Breast epithelium (tissue), 4 donors: ENCODE data around the gene TMEM54. TPM values are rescaled to one million over a fixed set of nuclear protein-coding genes. Genes with fewer than 3 reads are reported as not detected.

Experiments
- DNase-seq, 2 donors: peaks; one replicate each; pipeline ENCODE4 v3.0.0-alpha.2; 2019; ENCODE audit warnings: low spot score in 2 of 2
- H3K27ac ChIP-seq, 2 donors: fragments of 200-600 bp; sonication (generic) in 1 of 2; one replicate each; pipeline ENCODE4 v1.5.1; 2016 to 2019; ENCODE audit warnings: mild to moderate bottlenecking in 1 of 2
- H3K27me3 ChIP-seq, 2 donors: fragments of 200-600 bp; sonication (generic) in 1 of 2; one replicate each; pipeline versions ENCODE4 v1.5.1 to v1.6.0; 2017 to 2019; ENCODE audit warnings: control low read depth in 1 of 2, mild to moderate bottlenecking in 1 of 2
- H3K36me3 ChIP-seq: fragments of 200-600 bp; one replicate; pipeline ENCODE4 v1.5.1; 2019
- H3K4me1 ChIP-seq, 2 donors: fragments of 200-600 bp; sonication (generic); one replicate each; pipeline ENCODE4 v1.5.1; 2016 to 2019; ENCODE audit warnings: control low read depth in 1 of 2
- H3K4me3 ChIP-seq, 3 donors: fragments of 200-600 bp; sonication (generic); 1 replicate in 2 of 3; 2 replicates in 1 of 3; pipeline ENCODE4 v1.5.1; 2016 to 2019; ENCODE audit warnings: mild to moderate bottlenecking in 3 of 3, moderate library complexity in 2 of 3
- H3K9me3 ChIP-seq, 2 donors: fragments of 200-600 bp; sonication (generic) in 1 of 2; one replicate each; pipeline ENCODE4 v1.5.1; 2016 to 2019; ENCODE audit warnings: control low read depth in 1 of 2
- POLR2A ChIP-seq: fragments of 450-650 bp; IDR thresholded peaks from one replicate; pipeline ENCODE4 v1.6.1; 2016; ENCODE audit warnings: antibody characterized with exemption, mild to moderate bottlenecking, moderate library complexity
- POLR2AphosphoS5 ChIP-seq, 3 donors: sonication (generic); formaldehyde crosslinking; IDR thresholded peaks; one replicate each; pipeline ENCODE4 v1.6.1; 2017; ENCODE audit warnings: antibody characterized with exemption in 3 of 3
- intact Hi-C: fragments of 100-400 bp; cut with DNase I; formaldehyde crosslinking; loops from one replicate; pipeline ENCODE4 v1.15.1; 2023; ENCODE audit warnings: low total_unique reads
- total RNA-seq, 3 donors: library from RNA; depleted of rRNA; stranded (reverse); fragments of >200 nt; gene quantifications; one replicate each; pipeline ENCODE4 v1.1.0, GENCODE V29; 2016
- TF ChIP-seq, protein P1 (sequence below), 3 donors: fragments of 450-650 bp; IDR thresholded peaks; one replicate each; pipeline ENCODE4 v1.5.1; 2016 to 2017; ENCODE audit warnings: antibody characterized with exemption in 3 of 3, mild to moderate bottlenecking in 3 of 3, moderate library complexity in 3 of 3

The TMEM54 gene
- total RNA-seq, 3 donors from 2014 or later: 26.9 to 109 (median 94.8) TPM

DNA sequence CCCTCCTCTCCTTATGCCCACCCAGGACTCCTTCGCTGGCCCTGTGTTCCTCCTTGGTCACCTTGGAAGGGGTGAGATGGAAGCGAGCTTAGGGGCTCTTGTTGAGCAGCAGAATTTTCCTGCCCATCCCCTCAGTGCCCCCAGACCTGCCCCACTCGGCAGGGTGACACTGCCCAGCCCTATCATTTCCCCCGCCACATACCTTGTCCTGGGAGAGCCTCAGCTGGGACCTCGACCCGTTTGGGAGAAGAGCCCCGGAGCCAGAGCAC lies 29.1 kb downstream of the TMEM54 start:
- H3K4me1 ChIP-seq: peaks cover 0 to 3% of the 10 kb centered on the region in 2 donors
- H3K27ac ChIP-seq: no peak overlapping the region
- no peaks in the 10 kb centered on the region for H3K36me3 ChIP-seq
- H3K27me3 ChIP-seq: no peaks in the 10 kb centered on the region
- no peaks in the 10 kb centered on the region for H3K9me3 ChIP-seq
- no peak for DNase-seq
- no peak overlapping the region for H3K4me3 ChIP-seq
- TF ChIP-seq, protein P1, sequence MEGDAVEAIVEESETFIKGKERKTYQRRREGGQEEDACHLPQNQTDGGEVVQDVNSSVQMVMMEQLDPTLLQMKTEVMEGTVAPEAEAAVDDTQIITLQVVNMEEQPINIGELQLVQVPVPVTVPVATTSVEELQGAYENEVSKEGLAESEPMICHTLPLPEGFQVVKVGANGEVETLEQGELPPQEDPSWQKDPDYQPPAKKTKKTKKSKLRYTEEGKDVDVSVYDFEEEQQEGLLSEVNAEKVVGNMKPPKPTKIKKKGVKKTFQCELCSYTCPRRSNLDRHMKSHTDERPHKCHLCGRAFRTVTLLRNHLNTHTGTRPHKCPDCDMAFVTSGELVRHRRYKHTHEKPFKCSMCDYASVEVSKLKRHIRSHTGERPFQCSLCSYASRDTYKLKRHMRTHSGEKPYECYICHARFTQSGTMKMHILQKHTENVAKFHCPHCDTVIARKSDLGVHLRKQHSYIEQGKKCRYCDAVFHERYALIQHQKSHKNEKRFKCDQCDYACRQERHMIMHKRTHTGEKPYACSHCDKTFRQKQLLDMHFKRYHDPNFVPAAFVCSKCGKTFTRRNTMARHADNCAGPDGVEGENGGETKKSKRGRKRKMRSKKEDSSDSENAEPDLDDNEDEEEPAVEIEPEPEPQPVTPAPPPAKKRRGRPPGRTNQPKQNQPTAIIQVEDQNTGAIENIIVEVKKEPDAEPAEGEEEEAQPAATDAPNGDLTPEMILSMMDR (IDR thresholded peaks at IDR 0.05): no peak
- TF ChIP-seq POLR2A (no peak), POLR2AphosphoS5 (IDR thresholded peaks at IDR 0.05) (no peak)
- intact Hi-C loops: no loop called here

DNA sequence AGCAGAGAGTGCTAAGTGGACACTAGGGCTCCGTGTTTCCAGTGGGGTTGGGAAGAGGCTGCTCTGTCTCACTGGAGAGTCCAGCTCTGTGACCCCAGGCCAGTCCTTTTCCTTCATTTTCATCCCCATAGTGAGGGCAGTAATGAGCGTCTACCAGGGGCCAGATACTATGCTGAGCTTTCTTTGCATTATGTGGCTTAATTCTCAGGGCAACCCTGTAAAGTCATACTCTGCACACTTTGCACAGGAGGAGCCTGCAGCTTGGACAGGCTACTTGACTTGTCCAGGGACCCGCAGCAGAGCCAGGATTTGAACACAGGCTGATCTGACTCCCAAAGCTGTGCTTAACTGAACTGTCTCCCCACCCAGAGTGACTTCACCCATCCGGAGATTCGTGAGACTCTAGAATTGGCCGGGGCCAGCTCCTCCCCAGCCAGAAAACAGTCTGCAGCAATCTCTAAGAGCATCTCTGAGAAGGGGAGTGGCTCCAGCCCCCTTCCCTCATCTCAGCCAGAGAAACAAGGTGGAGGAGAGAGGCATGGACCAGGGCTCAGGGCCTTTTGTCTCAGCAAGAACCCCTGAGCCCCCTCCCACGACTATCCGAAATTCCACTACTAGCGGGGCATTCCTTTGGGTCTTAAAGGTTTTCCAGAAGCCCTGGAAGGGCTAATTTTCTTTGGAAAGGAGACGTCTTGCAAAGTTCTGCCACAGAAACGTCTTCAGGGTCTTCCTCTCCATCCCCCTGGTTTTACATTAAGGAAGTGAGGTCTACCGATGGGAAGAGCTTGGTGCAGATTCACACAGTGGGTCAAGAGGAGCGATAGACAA lies 29.6 kb downstream of the TMEM54 start:
- Histone ChIP-seq H3K4me1 (peaks cover 0 to 3% of the 10 kb centered on the region in 2 donors), H3K4me3 (peak overlapping the region; percentile 46 to 70 (median 52)), H3K9me3 (no peaks in the 10 kb centered on the region), H3K27ac (no peak overlapping the region), H3K27me3 (no peaks in the 10 kb centered on the region), H3K36me3 (no peaks in the 10 kb centered on the region)
- intact Hi-C loops: no loop called here
- TF ChIP-seq POLR2AphosphoS5 (IDR thresholded peaks at IDR 0.05): no peak
- DNase-seq: no peak

DNA sequence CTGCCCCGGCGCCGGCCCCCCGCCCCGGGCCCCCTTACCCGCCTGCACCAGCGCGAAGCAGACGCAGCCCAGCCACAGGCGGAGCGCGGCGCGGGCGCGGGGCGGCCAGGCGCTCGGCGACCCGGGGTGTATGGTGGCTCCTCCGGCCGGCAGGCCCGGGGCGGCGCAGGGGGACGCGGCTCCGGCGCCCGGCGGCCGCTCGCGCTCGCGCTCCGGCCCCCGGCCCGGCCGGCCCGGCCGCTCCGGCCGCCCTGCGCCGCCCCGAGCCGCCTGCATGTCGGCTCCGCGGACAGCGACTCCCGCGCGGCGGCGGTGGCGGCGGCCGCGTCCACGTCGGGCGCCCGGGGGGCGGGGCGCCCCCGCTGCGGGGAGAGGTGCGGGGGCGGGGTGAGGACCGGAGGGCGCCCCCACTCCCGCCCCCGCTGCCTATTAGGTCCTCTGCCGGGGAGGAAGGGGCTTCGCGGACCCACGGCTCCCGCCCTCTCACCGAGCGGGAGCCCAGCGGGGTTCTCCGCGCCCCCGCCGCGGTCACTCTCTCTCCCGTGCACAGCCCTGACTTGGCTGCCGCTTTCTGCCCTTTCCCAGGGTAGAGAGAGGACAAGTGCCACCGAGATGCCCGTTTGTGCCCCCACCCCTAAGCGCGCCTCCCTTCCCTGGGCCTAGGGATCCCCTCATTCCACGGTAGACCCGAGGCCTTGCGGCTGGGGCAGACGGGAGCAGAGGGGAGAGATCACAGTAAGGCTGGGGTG lies 30.4 kb downstream of the TMEM54 start, which contains the start of gene FNDC5:
FNDC5 (minus strand) TSS at position 298 of the 749 bp plus-strand sequence.
- no peaks in the 10 kb centered on the region for H3K9me3 ChIP-seq
- H3K27ac ChIP-seq: no peak within 1 kb of the TSS
- intact Hi-C loops: no loop called here
- H3K27me3 ChIP-seq: no peaks in the 10 kb centered on the region
- DNase-seq: no peak
- peak within 1 kb of the TSS; percentile 46 to 70 (median 52) for H3K4me3 ChIP-seq
- H3K36me3 ChIP-seq: no peaks in the 10 kb centered on the region
- H3K4me1 ChIP-seq: peaks cover 0 to 3% of the 10 kb centered on the region in 2 donors
- TF ChIP-seq POLR2A: no peak
- TF ChIP-seq, protein P1 (IDR thresholded peaks at IDR 0.05): no peak
- TF ChIP-seq POLR2AphosphoS5 (IDR thresholded peaks at IDR 0.05): no peak

DNA sequence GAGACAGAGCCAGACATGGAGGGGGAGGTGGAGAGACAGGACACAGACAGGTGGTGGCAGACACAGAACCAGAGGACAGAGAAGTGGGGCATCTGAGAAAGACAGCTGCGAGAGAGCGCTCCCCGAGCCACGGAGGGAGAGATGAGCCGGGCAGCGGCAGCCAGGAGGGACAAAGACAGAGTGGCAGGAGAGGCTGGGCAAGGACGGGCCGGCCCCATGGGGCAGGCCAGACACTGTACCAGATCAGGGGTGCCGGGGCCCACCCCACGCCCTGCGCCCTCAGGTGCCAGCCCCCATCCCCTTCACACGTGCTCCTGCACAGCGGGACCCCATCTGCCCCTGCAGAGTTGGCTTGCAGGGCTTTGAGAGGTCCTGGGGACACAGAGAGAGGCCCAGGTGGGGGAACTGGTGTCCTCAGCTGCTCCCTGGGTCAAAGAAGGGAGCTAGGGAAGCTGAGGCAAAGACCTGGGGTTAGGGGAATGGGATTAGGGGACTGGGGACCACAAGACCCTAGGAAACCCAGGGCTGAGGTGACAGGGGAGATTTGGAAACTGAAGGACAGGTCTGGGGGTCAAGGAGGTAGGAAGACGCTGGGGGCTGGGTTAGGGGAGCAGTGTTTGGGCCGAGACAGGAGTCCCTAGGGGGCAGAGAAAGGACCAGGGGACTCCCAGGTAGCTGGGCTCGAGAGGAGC lies 31.1 kb downstream of the TMEM54 start:
- no peaks in the 10 kb centered on the region for H3K9me3 ChIP-seq
- intact Hi-C loops: no loop called here

DNA sequence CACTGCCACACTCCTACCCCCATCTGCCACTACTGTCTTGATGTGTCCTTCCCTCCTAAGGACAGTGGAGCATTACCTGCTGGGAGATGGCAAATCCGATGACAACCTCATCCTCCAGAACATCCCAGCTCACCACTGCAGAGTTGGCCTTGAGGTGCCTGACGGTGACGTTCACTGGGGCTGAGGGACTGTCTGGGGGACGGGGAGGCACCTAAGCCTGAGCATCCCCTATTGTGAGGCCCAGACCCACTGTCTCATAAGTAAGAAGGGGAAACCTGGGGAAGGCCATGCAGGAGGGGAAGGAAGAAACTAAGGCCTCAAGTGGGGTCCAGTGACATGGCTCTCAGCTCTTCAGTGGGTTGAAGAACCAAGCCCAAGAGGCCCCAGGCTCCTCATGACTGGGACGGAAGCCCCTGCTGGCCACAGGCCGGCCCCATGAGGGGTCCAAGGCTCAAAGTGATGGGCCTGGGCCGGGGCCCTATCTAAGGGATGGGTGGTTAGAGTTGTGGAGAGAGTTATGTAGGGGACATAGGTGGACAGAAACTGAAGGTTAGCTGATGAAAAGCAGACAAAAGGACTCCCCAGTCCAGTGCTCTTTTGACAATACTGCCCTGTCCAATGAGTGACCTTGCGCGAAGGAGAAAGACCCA lies 32.3 kb downstream of the TMEM54 start:
- no peak for DNase-seq
- H3K36me3 ChIP-seq: no peaks in the 10 kb centered on the region
- intact Hi-C loops: no loop called here
- no peak overlapping the region for H3K27ac ChIP-seq
- H3K9me3 ChIP-seq: no peaks in the 10 kb centered on the region
- H3K27me3 ChIP-seq: no peaks in the 10 kb centered on the region
- TF ChIP-seq, protein P1 (IDR thresholded peaks at IDR 0.05): no peak
- no peak for TF ChIP-seq POLR2A
- H3K4me1 ChIP-seq: peaks cover 0 to 3% of the 10 kb centered on the region in 2 donors
- no peak overlapping the region for H3K4me3 ChIP-seq

More for the DNA sequence above, 31.1 kb downstream of the TMEM54 start:
- no peak for DNase-seq
- Histone ChIP-seq H3K27me3 (no peaks in the 10 kb centered on the region), H3K27ac (no peak overlapping the region), H3K36me3 (no peaks in the 10 kb centered on the region), H3K4me1 (peaks cover 0 to 3% of the 10 kb centered on the region in 2 donors), H3K4me3 (peak overlapping the region; percentile 18 to 70 (median 52))
- TF ChIP-seq POLR2A (no peak), POLR2AphosphoS5 (IDR thresholded peaks at IDR 0.05) (no peak)
- TF ChIP-seq, protein P1 (IDR thresholded peaks at IDR 0.05): no peak
